A172 (cell line): Measurements from ENCODE around the gene BNC2. TPM values are rescaled to one million over a fixed set of nuclear protein-coding genes. Genes with fewer than 3 reads are reported as not detected.

Experiments
- DNase-seq: peaks from one replicate; pipeline ENCODE4 v3.0.0-alpha.2; 2015; ENCODE audit warnings: low spot score
- total RNA-seq: library from RNA; depleted of rRNA; stranded (reverse); fragments of >200 nt; shearing (Covaris generic); gene quantifications from 2 replicates; pipeline ENCODE4 v1.2.3, GENCODE V29; 2014

BNC2 gene
- total RNA-seq, 1 experiment from 2014 or later, result 9.9 TPM

- no peak for DNase-seq
These were observed 103.1 kb downstream of the BNC2 start for GRCh38 chr9:16767366-16767765.

- no peak for DNase-seq
These were observed 106.5 kb downstream of the BNC2 start for GRCh38 chr9:16763946-16764345.

GRCh38 chr9:16755467-16756160 is 114.9 kb downstream of the BNC2 start:
- DNase-seq, result no peak

- DNase-seq, result no peak
These were observed 115.8 kb downstream of the BNC2 start for GRCh38 chr9:16754662-16755061.

- DNase-seq, result no peak
These were observed 117.2 kb downstream of the BNC2 start for GRCh38 chr9:16753256-16753655.

GRCh38 chr9:16752601-16753000 is 117.9 kb downstream of the BNC2 start:
- no peak for DNase-seq

- no peak for DNase-seq
These were observed 119.9 kb downstream of the BNC2 start for GRCh38 chr9:16750553-16750952.

- no peak for DNase-seq
These were observed 125.1 kb downstream of the BNC2 start for GRCh38 chr9:16745359-16745758.

GRCh38 chr9:16744394-16744793 is 126.1 kb downstream of the BNC2 start:
- no peak for DNase-seq

GRCh38 chr9:16743375-16743774 is 127.1 kb downstream of the BNC2 start:
- no peak for DNase-seq

GRCh38 chr9:16735001-16735400 is 135.5 kb downstream of the BNC2 start:
- DNase-seq, result no peak

- no peak for DNase-seq
These were observed 137.9 kb downstream of the BNC2 start for GRCh38 chr9:16732546-16732945.

- DNase-seq, result no peak
These were observed 140.3 kb downstream of the BNC2 start for GRCh38 chr9:16730162-16730561.

- DNase-seq, result no peak
These were observed 140.8 kb downstream of the BNC2 start for GRCh38 chr9:16729651-16730050.

GRCh38 chr9:16728137-16728508 is 142.3 kb downstream of the BNC2 start:
- no peak for DNase-seq

GRCh38 chr9:16727452-16728136 is 142.9 kb downstream of the BNC2 start:
- no peak for DNase-seq

- peak; percentile 56 for DNase-seq
These were observed 143.6 kb downstream of the BNC2 start for GRCh38 chr9:16726718-16727451.

- DNase-seq, result peak; percentile 52
These were observed 144.4 kb downstream of the BNC2 start for GRCh38 chr9:16726029-16726428.

GRCh38 chr9:16725066-16725465 is 145.4 kb downstream of the BNC2 start:
- no peak for DNase-seq

GRCh38 chr9:16721972-16722371 is 148.5 kb downstream of the BNC2 start:
- DNase-seq, result peak; percentile 48

- DNase-seq, result no peak
These were observed 150.1 kb downstream of the BNC2 start for GRCh38 chr9:16720386-16720785.

GRCh38 chr9:16719921-16720320 is 150.5 kb downstream of the BNC2 start:
- DNase-seq, result no peak

GRCh38 chr9:16718952-16719351 is 151.5 kb downstream of the BNC2 start:
- no peak for DNase-seq
